ENCODE data around the gene SNRK.

Gene SNRK

DNA sequence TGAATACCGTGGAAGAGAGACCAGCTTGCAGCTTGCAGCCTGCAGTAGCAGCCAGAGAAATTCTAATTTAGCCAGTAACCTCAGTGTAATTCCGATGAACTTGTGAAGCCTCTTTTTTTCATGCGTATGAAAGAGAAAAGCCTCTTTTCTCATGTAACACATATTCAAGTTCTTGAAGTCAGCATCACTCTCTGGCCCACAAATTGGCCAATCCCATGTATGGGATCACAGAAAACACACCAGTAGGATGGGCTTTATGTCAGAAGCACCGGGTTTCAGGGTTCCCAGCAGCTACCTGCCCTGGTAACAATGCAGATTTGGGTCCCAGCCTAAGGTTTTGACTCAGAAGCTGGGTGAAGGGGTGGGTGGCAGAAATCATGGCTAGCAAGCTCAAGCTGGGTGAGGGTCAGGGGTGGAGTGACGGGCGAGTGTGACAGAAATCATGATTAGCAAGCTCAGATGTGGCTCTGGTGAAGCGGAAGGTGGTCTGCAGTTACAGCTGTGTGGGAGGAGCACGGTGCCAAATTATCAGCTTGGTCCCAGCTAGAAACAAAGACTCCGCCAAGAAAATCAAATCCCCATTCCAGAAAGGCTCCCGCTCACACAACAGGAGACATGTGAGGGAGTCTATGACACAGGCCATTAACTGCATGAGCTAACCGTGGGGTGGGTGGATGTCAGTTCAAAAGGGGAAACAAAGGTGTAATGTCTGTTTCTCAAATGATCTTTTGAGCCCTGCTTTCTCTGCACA, 86.6 kb downstream of the SNRK start:
- TF ChIP-seq, protein P1, sequence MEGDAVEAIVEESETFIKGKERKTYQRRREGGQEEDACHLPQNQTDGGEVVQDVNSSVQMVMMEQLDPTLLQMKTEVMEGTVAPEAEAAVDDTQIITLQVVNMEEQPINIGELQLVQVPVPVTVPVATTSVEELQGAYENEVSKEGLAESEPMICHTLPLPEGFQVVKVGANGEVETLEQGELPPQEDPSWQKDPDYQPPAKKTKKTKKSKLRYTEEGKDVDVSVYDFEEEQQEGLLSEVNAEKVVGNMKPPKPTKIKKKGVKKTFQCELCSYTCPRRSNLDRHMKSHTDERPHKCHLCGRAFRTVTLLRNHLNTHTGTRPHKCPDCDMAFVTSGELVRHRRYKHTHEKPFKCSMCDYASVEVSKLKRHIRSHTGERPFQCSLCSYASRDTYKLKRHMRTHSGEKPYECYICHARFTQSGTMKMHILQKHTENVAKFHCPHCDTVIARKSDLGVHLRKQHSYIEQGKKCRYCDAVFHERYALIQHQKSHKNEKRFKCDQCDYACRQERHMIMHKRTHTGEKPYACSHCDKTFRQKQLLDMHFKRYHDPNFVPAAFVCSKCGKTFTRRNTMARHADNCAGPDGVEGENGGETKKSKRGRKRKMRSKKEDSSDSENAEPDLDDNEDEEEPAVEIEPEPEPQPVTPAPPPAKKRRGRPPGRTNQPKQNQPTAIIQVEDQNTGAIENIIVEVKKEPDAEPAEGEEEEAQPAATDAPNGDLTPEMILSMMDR (IDR thresholded peaks at IDR 0.05; ENCODE audit: insufficient read depth, low read length, poor library complexity, severe bottlenecking): no peak
- no peak overlapping the region for H3K4me3 ChIP-seq (replicated peaks; ENCODE audit: low read depth, low read length)
- H3K27me3 ChIP-seq (replicated peaks; ENCODE audit: control insufficient read depth, insufficient read depth, low read length): no peaks in the 10 kb centered on the region; the same call in 1 of the 2 replicates
- DNase-seq (ENCODE audit: extremely low read depth, insufficient read length): no peak
- H3K36me3 ChIP-seq (ENCODE audit: control insufficient read depth, insufficient read depth, low read length): no peaks in the 10 kb centered on the region

DNA sequence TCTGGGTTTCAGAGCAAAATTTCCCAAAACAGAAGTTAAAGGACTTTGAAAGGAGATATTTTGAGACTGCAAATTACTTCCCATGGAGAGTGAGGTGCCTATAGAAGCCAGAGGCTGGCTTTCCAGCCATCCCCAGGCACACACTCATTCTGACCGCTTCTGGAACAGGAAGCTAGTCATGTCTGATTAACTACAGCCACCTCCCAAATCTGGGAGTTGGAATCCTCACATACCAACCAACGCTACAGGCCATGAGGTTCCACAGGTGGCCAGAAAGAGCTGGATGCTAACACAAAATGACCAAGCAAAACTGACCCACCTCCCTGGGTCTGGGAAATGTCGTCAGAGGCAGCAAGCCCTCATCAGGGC, 87.2 kb downstream of the SNRK start:
- Histone ChIP-seq H3K36me3 (ENCODE audit: control insufficient read depth, insufficient read depth, low read length) (no peaks in the 10 kb centered on the region), H3K4me3 (replicated peaks; ENCODE audit: low read depth, low read length) (no peak overlapping the region), H3K27me3 (replicated peaks; ENCODE audit: control insufficient read depth, insufficient read depth, low read length) (no peaks in the 10 kb centered on the region; the same call in 1 of the 2 replicates)
- no peak for DNase-seq (ENCODE audit: extremely low read depth, insufficient read length)
- TF ChIP-seq, protein P1 (IDR thresholded peaks at IDR 0.05; ENCODE audit: insufficient read depth, low read length, poor library complexity, severe bottlenecking): no peak

DNA sequence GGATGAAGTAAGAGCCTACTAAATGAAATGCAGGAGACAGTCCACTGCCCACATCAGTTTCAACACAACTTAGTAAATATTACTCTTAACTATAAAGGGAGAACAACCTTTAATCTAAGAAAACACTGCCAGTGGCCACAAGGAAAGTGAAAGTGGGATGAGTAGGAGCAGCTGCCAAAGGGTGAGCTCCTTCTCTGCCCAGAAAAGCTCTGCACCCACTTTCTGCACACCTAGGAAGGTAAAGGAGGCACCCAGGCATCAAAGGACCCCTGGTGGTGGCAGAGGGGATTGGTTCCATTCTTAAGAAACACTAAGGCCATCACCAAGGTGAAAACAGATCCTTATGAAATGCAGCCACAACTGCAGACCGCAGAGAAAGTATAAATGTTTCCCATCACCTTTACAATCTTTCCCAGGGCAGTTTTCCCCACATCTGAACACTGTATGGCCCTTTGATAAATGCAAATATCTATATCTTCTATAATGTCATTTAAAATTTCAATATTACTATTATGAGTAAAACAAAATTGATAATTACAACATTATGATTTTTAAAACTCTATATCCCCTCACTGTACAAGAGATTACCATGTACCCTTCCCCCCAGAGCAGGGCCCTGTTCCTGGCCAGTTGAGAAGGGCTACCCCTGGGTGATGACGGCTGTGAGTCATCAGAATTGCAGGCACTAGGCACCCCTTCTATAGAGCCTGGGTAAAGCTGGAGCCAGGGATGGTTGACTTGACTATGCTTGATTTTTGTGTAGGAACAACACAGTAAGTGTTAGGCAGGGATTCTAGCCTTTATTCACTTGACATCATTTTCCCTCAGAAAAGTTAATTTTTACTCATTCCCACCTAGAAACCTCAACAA, 92.0 kb downstream of the SNRK start:
- no peak for DNase-seq (ENCODE audit: extremely low read depth, insufficient read length)
- Histone ChIP-seq H3K36me3 (ENCODE audit: control insufficient read depth, insufficient read depth, low read length) (no peaks in the 10 kb centered on the region), H3K27me3 (replicated peaks; ENCODE audit: control insufficient read depth, insufficient read depth, low read length) (no peaks in the 10 kb centered on the region), H3K4me3 (replicated peaks; ENCODE audit: low read depth, low read length) (no peak overlapping the region)
- TF ChIP-seq, protein P1 (IDR thresholded peaks at IDR 0.05; ENCODE audit: insufficient read depth, low read length, poor library complexity, severe bottlenecking): peak; percentile 88

DNA sequence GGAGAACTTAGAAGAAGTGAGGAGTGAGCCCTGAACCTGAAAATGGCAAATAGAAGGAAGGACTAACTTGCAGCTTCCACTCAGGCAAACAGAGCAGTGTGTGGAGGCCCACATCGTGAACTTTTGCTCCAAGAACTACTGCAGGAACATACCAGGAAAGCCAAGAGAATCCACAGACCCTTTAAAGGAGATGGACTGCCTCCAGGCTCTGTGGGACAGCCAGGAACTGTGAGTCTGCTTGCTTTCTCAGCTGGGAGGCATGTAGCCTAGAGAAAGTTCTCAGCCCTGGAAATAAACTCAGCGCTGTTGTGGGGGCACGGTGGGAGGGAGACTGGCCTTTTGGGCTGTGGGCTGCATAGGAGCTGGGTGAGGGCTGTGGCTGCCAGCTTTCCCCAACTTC, 93.0 kb downstream of the SNRK start:
- Histone ChIP-seq H3K27me3 (replicated peaks; ENCODE audit: control insufficient read depth, insufficient read depth, low read length) (no peaks in the 10 kb centered on the region), H3K36me3 (ENCODE audit: control insufficient read depth, insufficient read depth, low read length) (no peaks in the 10 kb centered on the region), H3K4me3 (replicated peaks; ENCODE audit: low read depth, low read length) (no peak overlapping the region)
- TF ChIP-seq, protein P1 (IDR thresholded peaks at IDR 0.05; ENCODE audit: insufficient read depth, low read length, poor library complexity, severe bottlenecking): no peak
- no peak for DNase-seq (ENCODE audit: extremely low read depth, insufficient read length)

DNA sequence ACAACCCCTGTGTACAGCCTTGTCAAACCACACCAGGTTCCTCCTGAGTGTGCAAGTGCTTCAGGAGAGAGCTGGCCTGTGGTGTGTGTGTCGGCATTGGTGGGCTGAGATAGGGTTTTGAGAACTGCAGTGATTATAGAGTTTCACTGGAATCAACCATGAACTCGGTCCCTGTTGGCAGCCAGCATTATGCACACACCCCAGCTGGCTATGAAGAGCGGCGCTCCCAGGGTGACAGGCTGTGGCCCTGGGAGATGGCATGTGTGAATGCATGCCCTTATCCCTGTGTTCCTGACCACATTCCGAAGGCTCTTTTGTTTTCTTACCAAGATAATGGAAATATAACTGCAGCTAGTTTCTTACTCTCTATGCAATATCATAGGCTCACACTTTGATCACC, 101.8 kb downstream of the SNRK start:
- DNase-seq (ENCODE audit: extremely low read depth, insufficient read length): no peak
- TF ChIP-seq, protein P1 (IDR thresholded peaks at IDR 0.05; ENCODE audit: insufficient read depth, low read length, poor library complexity, severe bottlenecking): no peak
- H3K4me3 ChIP-seq (replicated peaks; ENCODE audit: low read depth, low read length): no peak overlapping the region
- H3K27me3 ChIP-seq (replicated peaks; ENCODE audit: control insufficient read depth, insufficient read depth, low read length): no peaks in the 10 kb centered on the region
- H3K36me3 ChIP-seq (ENCODE audit: control insufficient read depth, insufficient read depth, low read length): no peaks in the 10 kb centered on the region

All from GM06990 (cell line).